ENCODE results near the gene ROR1. TPM values are rescaled to one million over a fixed set of nuclear protein-coding genes. Genes with fewer than 3 reads are reported as not detected.

The ROR1 gene
- total and polyA plus RNA-seq, 9 of the 15 experiments (the other 6 are each of a cell fraction or from before 2014, with no cell fraction given) = 0.02 TPM; not detected in 8

- Histone ChIP-seq H3K79me2 (ENCODE audit: control insufficient read depth, insufficient read depth, low read length) (no peaks in the 10 kb centered on the region), H3K4me1 (replicated peaks in 1 of 2; ENCODE audit: control insufficient read depth in 2 of 2, insufficient read depth in 2 of 2, low read length in 2 of 2) (no peaks in the 10 kb centered on the region; a peak in 1 of 5 replicates), H3K9me1 (ENCODE audit: control insufficient read depth, insufficient read depth, low read length) (no peaks in the 10 kb centered on the region), H3K9me3 (replicated peaks; ENCODE audit: control insufficient read depth, insufficient read depth, low read depth, low read length) (no peaks in the 10 kb centered on the region), H3K27ac (ENCODE audit: extremely low read depth, low read depth, low read length) (no peak overlapping the region), H2AFZ (ENCODE audit: low read depth, low read length) (no peak overlapping the region), H4K20me1 (replicated peaks; ENCODE audit: control insufficient read depth, insufficient read depth, low read length) (no peaks in the 10 kb centered on the region), H3K4me2 (ENCODE audit: insufficient read depth, low read length) (no peak overlapping the region), H3K36me3 (ENCODE audit: control insufficient read depth, insufficient read depth, low read length) (no peaks in the 10 kb centered on the region), H3K9ac (ENCODE audit: insufficient read depth in 1 of 2, low read depth in 2 of 2, low read length in 2 of 2) (no peak overlapping the region), H3K4me3 (no peak overlapping the region), H3K27me3 (ENCODE audit: control insufficient read depth in 2 of 2, insufficient read depth in 2 of 2, low read length in 2 of 2) (no peaks in the 10 kb centered on the region)
- no peak for FAIRE-seq
- ATAC-seq = no peak
- CTCF ChIA-PET (ENCODE audit: low intra/inter-chr PET ratio) = no interaction called here
- DNase-seq (ENCODE audit: extremely low read depth in 1 of 4, low spot score in 3 of 4) = no peak
- intact Hi-C loops (cut with micrococcal nuclease) (no loop called here), in situ Hi-C loops (cut with MboI) (no loop called here)
- POLR2A ChIA-PET = no interaction called here
- WGBS (ENCODE audit: insufficient coverage, low coverage, missing lambda C conversion rate) = 0% methylated on average over 3 of the region's 3 CpGs
- no TSS peak for BruUV-seq (replicated peaks)
- no peak for TF ChIP-seq AFF1 (IDR thresholded peaks at IDR 0.05; ENCODE audit: low read depth in 1 of 2, partially characterized antibody in 2 of 2)
- TF ChIP-seq KLF10 (CRISPR knock-in tag; IDR thresholded peaks at IDR 0.05) = no peak
- TF ChIP-seq XRCC3 (IDR thresholded peaks at IDR 0.05) = no peak
- TF ChIP-seq STAT6 (CRISPR knock-in tag; IDR thresholded peaks at IDR 0.05) = no peak
- no peak for TF ChIP-seq POLR2G (IDR thresholded peaks at IDR 0.05; ENCODE audit: low read depth, low read length)
- TF ChIP-seq GTF2E2 (tag; IDR thresholded peaks at IDR 0.05) = no peak
- TF ChIP-seq ADNP (tag; IDR thresholded peaks at IDR 0.05) = no peak
- TF ChIP-seq HMG20A (CRISPR knock-in tag; conservative IDR thresholded peaks at IDR 0.05) = no peak
These were observed 232.0 kb downstream of the ROR1 start for GRCh38 chr1:64005801-64006200.
